ENCODE data around the gene SULT1A4. TPM values are rescaled to one million over a fixed set of nuclear protein-coding genes. Genes with fewer than 3 reads are reported as not detected.
A peak's percentile ranks its signal among the peaks of the same experiment; 100 is the strongest.
"Not testable (repeated sequence)": the region's sequence is repeated elsewhere in the genome, so short reads cannot be mapped to it uniquely, and the experiment has no call there.

Gene SULT1A4
- total RNA-seq, result 1 to 10 TPM; 3.3 to 5.6 (median 3.7) TPM
- polyA plus RNA-seq, result 17.0 TPM
- long read RNA-seq, donor 1, partial matches to known transcripts, result 1 of 2 reads
- long read RNA-seq, donor 1, other reads (novel, unspliced or antisense), result 0 of 2 reads
- long read RNA-seq, donor 2, partial matches to known transcripts, result 0 of 1 reads
- long read RNA-seq, donor 2, other reads (novel, unspliced or antisense), result 0 of 1 reads
- long read RNA-seq, donor 3, partial matches to known transcripts, result 0 of 3 reads
- long read RNA-seq, donor 3, other reads (novel, unspliced or antisense), result 1 of 3 reads
- long read RNA-seq, donor 4, partial matches to known transcripts, result 0 of 1 reads
- long read RNA-seq, donor 4, other reads (novel, unspliced or antisense), result 0 of 1 reads

DNA sequence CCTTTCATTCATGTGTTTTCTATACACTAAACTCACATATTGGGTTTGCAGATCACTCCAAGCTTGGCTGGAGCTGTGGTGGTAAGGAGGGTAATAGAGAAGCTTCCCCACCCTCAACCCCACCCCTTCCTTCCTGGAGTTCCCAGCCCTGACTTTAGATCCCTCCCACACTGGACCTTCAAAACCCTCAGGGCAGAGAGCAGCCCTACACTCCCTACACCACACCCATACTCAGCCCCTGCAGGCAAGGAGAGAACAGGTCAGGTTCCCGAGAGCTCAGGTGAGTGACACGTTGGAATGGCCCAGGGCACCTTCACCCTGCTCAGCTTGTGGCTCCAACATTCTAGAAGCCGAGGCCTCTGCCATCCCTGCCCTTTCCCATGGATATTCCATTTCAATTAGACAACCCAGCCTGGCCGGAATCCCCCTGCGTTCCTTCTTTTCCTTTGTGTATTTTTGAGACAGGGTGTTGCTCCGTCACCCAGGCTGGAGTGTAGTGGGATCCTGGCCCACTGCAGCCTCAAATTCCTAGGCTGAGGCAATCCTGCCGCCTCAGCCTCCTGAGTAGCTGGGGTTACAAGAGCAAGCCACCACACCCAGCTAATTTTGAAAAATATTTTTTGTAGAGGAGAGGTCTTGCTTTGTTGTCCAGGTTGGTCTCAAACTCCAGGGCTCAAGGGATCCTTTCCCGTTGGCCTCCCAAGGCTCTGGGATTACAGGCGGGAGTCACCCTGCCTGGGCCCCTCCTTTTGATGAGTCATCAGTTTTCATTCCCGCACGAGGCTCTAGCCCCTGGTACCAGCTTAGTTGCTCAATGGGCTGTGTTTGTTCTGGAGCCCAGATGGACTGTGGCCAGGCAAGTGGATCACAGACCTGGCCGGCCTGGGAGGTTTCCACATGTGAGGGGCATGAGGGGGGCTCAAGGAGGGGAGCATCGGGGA lies at the start of gene SULT1A4:
Gene SULT1A4, plus strand, starts transcription at position 208 of the 941 bp plus-strand sequence. CDS start 1,473 bp downstream, outside the sequence.
- WGBS, result no CpG with 5 or more reads among the region's 13 CpGs
- H3K4me1 ChIP-seq (ENCODE audit: control insufficient read depth, insufficient read depth, low read length); H3K27me3 ChIP-seq (ENCODE audit: control insufficient read depth, insufficient read depth); H3K27ac ChIP-seq (ENCODE audit: low read length); H3K9me3 ChIP-seq (ENCODE audit: control insufficient read depth, low read length); H3K4me3 ChIP-seq (ENCODE audit: low read length); DNase-seq; intact Hi-C loops (cut with DNase I): not testable (repeated sequence)
- ATAC-seq, result peak; percentile 50 to 75

DNA sequence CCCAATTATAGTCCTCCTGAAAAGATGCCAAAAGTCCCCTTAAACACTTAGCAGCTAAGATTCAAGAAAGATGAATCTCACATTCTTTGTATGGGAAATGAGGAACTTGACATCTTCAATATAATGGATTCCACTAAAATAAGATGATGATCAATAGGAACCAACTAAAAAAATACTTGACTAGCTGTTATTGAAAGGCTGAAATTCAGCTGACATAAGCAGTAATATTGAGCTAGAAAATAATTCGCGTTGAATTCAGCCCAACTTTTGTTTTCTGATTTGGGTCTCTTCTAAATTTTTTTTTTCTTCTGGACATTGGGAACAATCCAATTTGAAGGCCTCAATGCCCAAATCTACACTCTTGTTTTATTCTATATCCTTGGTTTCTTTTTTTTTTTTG lies 36.1 kb upstream of the SULT1A4 start:
- H3K4me1 ChIP-seq (ENCODE audit: control insufficient read depth, insufficient read depth, low read length); H3K4me3 ChIP-seq (ENCODE audit: low read length); H3K27ac ChIP-seq (ENCODE audit: low read length); intact Hi-C loops (cut with DNase I); H3K9me3 ChIP-seq (ENCODE audit: control insufficient read depth, low read length); ATAC-seq; DNase-seq; H3K27me3 ChIP-seq (ENCODE audit: control insufficient read depth, insufficient read depth): not testable (repeated sequence)
- 98% methylated on average over 2 of the region's 2 CpGs for WGBS

DNA sequence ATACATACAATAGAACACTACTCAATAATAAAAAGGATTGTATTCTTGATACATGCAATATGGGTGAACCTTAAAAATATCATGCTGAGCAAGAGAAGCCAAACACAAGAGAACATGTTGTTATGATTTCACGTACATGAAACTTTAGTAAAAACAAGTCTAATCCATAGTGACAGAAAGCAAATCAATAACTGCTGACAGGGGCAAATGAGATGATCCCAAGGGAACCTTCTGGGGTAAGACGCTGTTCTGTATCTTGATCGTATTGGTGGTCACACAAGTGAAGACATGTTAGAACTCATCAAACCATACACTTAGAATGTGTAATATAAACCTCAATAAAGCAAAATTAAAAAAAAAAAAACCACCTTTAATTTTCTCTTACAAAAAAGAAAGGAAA lies 34.3 kb upstream of the SULT1A4 start:
- not testable (repeated sequence) for ATAC-seq

DNA sequence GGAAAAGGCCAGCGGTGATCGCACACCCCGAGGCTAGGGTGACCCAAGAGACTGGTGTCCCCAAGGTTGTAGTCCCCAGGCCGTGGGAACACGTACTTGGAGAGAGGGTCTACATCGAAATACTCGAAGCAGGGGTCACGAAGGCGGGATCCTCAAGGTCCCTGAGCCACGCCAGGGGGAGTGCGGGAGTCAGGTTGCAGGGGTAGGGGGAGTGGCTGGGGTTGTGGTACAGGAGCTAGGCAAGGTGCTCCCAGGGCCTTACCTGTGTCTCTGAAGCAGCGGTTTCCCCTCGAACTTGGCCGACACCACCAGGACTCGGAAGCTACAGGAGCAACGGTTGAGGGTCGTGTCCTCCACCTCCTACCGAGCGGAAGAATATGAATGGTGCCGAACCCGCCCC lies 6.0 kb upstream of the SULT1A4 start:
- DNase-seq, result not testable (repeated sequence)
- ATAC-seq, result peak; percentile 12 to 24
- no CpG with 5 or more reads among the region's 21 CpGs for whole genome bisulfite sequencing

More for the DNA sequence above, 34.3 kb upstream of the SULT1A4 start:
- H3K4me3 ChIP-seq (ENCODE audit: low read length); DNase-seq; H3K27me3 ChIP-seq (ENCODE audit: control insufficient read depth, insufficient read depth); H3K4me1 ChIP-seq (ENCODE audit: control insufficient read depth, insufficient read depth, low read length); H3K9me3 ChIP-seq (ENCODE audit: control insufficient read depth, low read length); H3K27ac ChIP-seq (ENCODE audit: low read length); intact Hi-C loops (cut with DNase I): not testable (repeated sequence)
- 96% methylated on average over 3 of the region's 3 CpGs for WGBS

DNA sequence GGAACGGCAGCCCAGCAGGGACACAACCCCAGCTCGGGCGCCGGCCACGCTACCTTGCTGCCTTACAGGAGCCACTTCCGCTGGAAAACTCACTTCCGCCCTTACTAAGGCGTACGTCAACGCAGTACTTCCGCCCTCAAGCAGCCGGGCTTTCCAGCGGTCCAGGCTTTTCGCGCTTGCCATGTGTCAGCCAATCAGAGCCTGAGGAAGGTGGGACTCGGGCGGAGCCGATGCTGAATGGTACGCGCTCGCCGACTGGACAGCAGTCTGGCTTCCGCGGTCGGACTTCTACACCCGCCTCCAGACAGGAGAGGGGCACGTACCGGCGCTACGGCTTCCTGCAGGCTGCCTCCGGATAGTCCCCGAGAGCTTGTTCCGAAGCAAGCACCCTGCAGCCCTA lies 5.4 kb upstream of the SULT1A4 start, which contains the start of the genes BOLA2 and SLX1B:
Gene BOLA2, minus strand, starts transcription at position 83 of the 400 bp plus-strand sequence. CDS start 98 bp downstream, outside the sequence.
Gene SLX1B, plus strand, starts transcription at position 265 of the 400 bp plus-strand sequence.
- H3K4me1 ChIP-seq (ENCODE audit: control insufficient read depth, insufficient read depth, low read length); H3K9me3 ChIP-seq (ENCODE audit: control insufficient read depth, low read length); H3K27ac ChIP-seq (ENCODE audit: low read length); DNase-seq; intact Hi-C loops (cut with DNase I); H3K27me3 ChIP-seq (ENCODE audit: control insufficient read depth, insufficient read depth); H3K4me3 ChIP-seq (ENCODE audit: low read length): not testable (repeated sequence)
- no CpG with 5 or more reads among the region's 33 CpGs for WGBS
- peak; percentile 96 to 97 for ATAC-seq

More for the DNA sequence above, 6.0 kb upstream of the SULT1A4 start:
- H3K9me3 ChIP-seq (ENCODE audit: control insufficient read depth, low read length); intact Hi-C loops (cut with DNase I); H3K4me1 ChIP-seq (ENCODE audit: control insufficient read depth, insufficient read depth, low read length); H3K4me3 ChIP-seq (ENCODE audit: low read length); H3K27ac ChIP-seq (ENCODE audit: low read length); H3K27me3 ChIP-seq (ENCODE audit: control insufficient read depth, insufficient read depth): not testable (repeated sequence)

DNA sequence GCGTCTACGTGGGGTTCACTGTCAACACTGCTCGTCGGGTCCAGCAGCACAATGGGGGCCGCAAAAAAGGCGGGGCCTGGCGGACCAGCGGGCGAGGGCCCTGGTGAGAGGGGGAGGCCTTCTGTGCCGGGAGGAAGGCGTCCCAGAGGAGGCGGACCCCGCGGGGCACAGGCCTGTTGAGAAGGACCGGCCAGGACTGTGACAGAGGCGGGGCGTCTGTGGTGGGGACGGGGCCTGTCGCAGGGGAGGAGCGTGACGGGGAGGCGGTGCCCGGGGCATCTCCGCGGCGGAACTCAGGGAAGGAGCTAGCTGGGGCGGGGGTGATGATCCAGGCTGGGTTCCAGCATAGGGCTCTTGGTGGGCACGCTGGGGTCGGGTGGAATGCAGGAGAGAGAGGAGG lies 4.9 kb upstream of the SULT1A4 start:
- H3K4me1 ChIP-seq (ENCODE audit: control insufficient read depth, insufficient read depth, low read length); H3K4me3 ChIP-seq (ENCODE audit: low read length); H3K27ac ChIP-seq (ENCODE audit: low read length); DNase-seq; intact Hi-C loops (cut with DNase I); H3K27me3 ChIP-seq (ENCODE audit: control insufficient read depth, insufficient read depth); H3K9me3 ChIP-seq (ENCODE audit: control insufficient read depth, low read length): not testable (repeated sequence)
- no CpG with 5 or more reads among the region's 29 CpGs for WGBS
- ATAC-seq, result peak; percentile 88

DNA sequence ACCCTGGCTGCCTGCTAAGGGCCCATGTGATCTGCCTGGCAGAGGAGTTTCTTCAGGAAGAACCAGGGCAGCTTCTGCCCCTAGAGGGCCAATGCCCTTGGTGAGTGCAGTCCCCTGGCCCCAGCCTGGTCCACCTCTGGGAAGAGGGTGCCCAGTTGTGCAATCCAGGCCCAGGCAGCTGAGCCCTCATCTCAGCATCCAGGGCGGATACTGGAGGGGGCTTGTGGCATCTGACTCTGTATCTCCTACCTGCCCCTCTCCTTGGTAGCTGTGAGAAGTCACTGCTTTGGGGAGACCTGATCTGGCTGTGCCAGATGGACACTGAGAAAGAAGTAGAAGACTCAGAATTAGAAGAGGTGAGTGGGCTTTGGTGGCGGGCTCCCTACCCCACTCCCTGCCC lies 2.1 kb upstream of the SULT1A4 start:
- H3K4me3 ChIP-seq (ENCODE audit: low read length); H3K27me3 ChIP-seq (ENCODE audit: control insufficient read depth, insufficient read depth); H3K27ac ChIP-seq (ENCODE audit: low read length); H3K9me3 ChIP-seq (ENCODE audit: control insufficient read depth, low read length); ATAC-seq; H3K4me1 ChIP-seq (ENCODE audit: control insufficient read depth, insufficient read depth, low read length); intact Hi-C loops (cut with DNase I): not testable (repeated sequence)
- DNase-seq, result peak in 2 of 3 donors; percentile 11 to 51
- WGBS, result 94% methylated on average over 1 of the region's 2 CpGs

DNA sequence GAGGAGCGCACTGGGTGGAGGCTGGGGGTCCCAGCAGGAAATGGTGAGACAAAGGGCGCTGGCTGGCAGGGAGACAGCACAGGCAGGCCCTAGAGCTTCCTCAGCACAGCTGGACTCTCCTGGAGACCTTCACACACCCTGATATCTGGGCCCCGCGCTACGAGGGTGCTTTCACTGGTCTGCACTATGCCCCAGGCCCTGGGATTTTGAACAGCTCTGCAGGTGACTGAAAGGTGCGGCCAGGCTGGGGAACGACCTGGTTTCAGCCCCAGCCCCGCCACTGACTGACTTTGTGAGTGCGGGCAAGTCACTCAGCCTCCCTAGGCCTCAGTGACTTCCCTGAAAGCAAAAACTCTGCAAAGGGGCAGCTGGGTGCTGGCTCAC lies 926 bp downstream of the SULT1A4 start:
- H3K9me3 ChIP-seq (ENCODE audit: control insufficient read depth, low read length); intact Hi-C loops (cut with DNase I); DNase-seq; H3K27me3 ChIP-seq (ENCODE audit: control insufficient read depth, insufficient read depth); H3K4me3 ChIP-seq (ENCODE audit: low read length); H3K4me1 ChIP-seq (ENCODE audit: control insufficient read depth, insufficient read depth, low read length); H3K27ac ChIP-seq (ENCODE audit: low read length): not testable (repeated sequence)
- ATAC-seq, result peak; percentile 1 to 17
- no CpG with 5 or more reads among the region's 9 CpGs for WGBS

DNA sequence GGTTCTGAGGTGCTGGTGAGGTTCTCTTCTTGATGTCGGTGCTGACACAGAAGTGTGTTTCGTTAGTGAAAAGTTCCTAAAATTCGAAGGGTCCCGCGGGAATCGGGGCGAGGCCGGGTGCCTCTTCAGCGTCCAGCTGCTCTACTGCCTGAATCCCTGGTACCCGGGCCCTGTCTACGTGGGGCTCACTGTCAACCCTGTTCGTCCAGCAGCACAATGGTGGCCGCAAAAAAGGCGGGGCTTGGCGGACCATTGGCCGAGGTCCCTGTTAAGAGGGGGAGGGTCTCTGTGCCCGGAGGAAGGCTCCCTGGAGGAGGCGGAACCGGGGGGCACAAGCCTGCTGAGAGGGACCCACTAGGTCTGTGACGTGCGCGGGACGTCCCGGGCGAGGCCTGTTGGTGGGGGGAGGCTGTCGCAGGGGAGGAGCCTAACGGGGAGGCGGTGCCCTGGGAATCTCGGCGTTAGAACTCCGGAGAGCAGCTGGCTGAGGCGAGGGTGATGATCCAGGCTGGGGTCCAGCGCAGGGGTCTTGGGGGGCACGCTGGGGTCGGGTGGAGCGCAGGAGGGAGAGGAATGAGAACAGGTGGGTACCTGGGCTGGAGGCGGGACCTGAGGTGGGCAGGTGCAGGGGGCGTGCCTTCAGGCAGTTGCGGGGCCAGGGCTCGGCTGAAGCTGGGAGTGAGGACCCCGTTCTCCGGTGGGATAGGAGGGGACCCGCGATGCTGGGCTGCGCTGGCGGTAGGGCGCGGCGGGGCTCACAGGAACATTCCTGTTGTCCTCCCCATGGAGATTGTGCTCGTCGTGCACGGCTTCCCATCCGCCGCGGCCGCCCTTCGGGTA lies 6.5 kb downstream of the SULT1A4 start:
- no CpG with 5 or more reads among the region's 57 CpGs for WGBS
- intact Hi-C loops (cut with DNase I); H3K4me1 ChIP-seq (ENCODE audit: control insufficient read depth, insufficient read depth, low read length); H3K27ac ChIP-seq (ENCODE audit: low read length); H3K9me3 ChIP-seq (ENCODE audit: control insufficient read depth, low read length); H3K4me3 ChIP-seq (ENCODE audit: low read length); H3K27me3 ChIP-seq (ENCODE audit: control insufficient read depth, insufficient read depth): not testable (repeated sequence)
- DNase-seq, result peak in 1 of 3 donors; percentile 10
- peak; percentile 59 to 69 for ATAC-seq

DNA sequence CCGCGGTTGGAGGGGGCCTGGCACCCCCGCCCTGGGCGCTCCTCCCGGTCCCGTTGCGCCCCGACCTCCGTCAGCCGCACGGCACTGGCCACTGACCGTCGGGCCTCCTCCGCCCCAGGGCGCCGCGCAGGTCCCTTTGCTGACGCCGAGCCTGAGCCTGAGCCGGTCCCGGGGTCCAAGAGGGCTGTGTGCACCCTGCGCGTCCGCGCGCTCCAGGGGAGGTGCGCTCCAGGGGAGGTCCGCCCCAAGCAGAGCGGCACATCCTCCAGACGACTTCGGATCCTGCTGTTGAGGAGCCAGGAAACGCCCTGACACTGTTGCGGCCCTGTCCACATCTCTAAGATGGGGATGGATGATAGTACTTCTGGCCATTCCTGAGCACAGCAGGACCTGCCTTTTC lies 7.2 kb downstream of the SULT1A4 start:
- DNase-seq; H3K4me3 ChIP-seq (ENCODE audit: low read length); H3K27me3 ChIP-seq (ENCODE audit: control insufficient read depth, insufficient read depth); H3K4me1 ChIP-seq (ENCODE audit: control insufficient read depth, insufficient read depth, low read length); H3K27ac ChIP-seq (ENCODE audit: low read length); intact Hi-C loops (cut with DNase I); H3K9me3 ChIP-seq (ENCODE audit: control insufficient read depth, low read length): not testable (repeated sequence)
- WGBS, result no CpG with 5 or more reads among the region's 33 CpGs
- peak; percentile 1 to 33 for ATAC-seq

All from right cardiac atrium (tissue), 5 donors.